K562 (cell line): ENCODE results near the gene ARMH4. TPM values are rescaled to one million over a fixed set of nuclear protein-coding genes. Genes with fewer than 3 reads are reported as not detected.

Source experiments
- ATAC-seq: fragments of 200-7000 bp; cut with Tn5 transposase; 3 replicates; pipeline ENCODE4 v1.9.1; 2020; ENCODE audit warnings: moderate library complexity
- BruUV-seq: library from RNA; stranded (reverse); fragments of 400-500 nt; replicated peaks from 2 replicates; lab custom pipeline; 2021; lab: Mats Ljungman, UMichigan
- CTCF ChIA-PET: fragments of 300-600 bp; formaldehyde crosslinking; extraction: SDS; loops from one replicate; lab custom pipeline; 2021; ENCODE audit warnings: low intra/inter-chr PET ratio; lab: Yijun Ruan, JAX
- POLR2A ChIA-PET: fragments of 300-600, 350-650 bp; sonication (Branson Sonifier 250); formaldehyde crosslinking; extraction: SDS; loops from one replicate; lab custom pipeline; 2021; ENCODE audit warnings: antibody characterized with exemption, inconsistent platforms; lab: Yijun Ruan, JAX
- DNase-seq, 4 experiments: peaks; one replicate each; pipeline versions ENCODE4 v3.0.0 to v3.0.0-alpha.2; 2011 to 2018; ENCODE audit warnings: low spot score in 3 of 4, mixed read lengths in 3 of 4; ENCODE audit errors: extremely low read depth in 1 of 4
- FAIRE-seq: peaks from 2 replicates; lab custom pipeline; 2011; peaks lifted over from hg19 to GRCh38; lab: Jason Lieb, UNC
- H2AFZ ChIP-seq: 2 replicates; pipeline ENCODE4 v1.6.0; 2011; ENCODE audit warnings: low read depth, low read length, control low read depth, inconsistent platforms
- H3K27ac ChIP-seq: fragments of 200-600 bp; 3 replicates; pipeline ENCODE4 v1.8.0; 2011; ENCODE audit warnings: low read depth, mild to moderate bottlenecking, control low read depth, inconsistent platforms, low read length, moderate library complexity, mixed read lengths; ENCODE audit errors: extremely low read depth
- H3K27me3 ChIP-seq, 2 experiments: fragments of 300-600 bp in 1 of 2; 2 replicates in 1 of 2; 3 replicates in 1 of 2; pipeline versions ENCODE4 v1.6.0 to v1.8.0; 2011; ENCODE audit warnings: inconsistent platforms in 2 of 2, low read length in 2 of 2, mild to moderate bottlenecking in 1 of 2, mixed read lengths in 1 of 2, moderate library complexity in 1 of 2; ENCODE audit not compliant: control insufficient read depth in 2 of 2, insufficient read depth in 2 of 2
- H3K36me3 ChIP-seq: fragments of 300-600 bp; 3 replicates; pipeline ENCODE4 v1.8.0; 2011; ENCODE audit warnings: mild to moderate bottlenecking, low read length, inconsistent platforms; ENCODE audit not compliant: control insufficient read depth, insufficient read depth
- H3K4me1 ChIP-seq, 2 experiments: fragments of 200-600 bp in 1 of 2; replicated peaks in 1 of 2; 2 replicates in 1 of 2; 3 replicates in 1 of 2; pipeline versions ENCODE4 v1.5.1 to v1.8.0; 2011; ENCODE audit warnings: inconsistent platforms in 2 of 2, low read length in 2 of 2, mild to moderate bottlenecking in 1 of 2, mixed read lengths in 1 of 2, moderate library complexity in 1 of 2; ENCODE audit not compliant: control insufficient read depth in 2 of 2, insufficient read depth in 2 of 2
- H3K4me2 ChIP-seq: 2 replicates; pipeline ENCODE4 v1.6.1; 2011; ENCODE audit warnings: low read length, control low read depth, inconsistent platforms, mixed read lengths; ENCODE audit not compliant: insufficient read depth
- H3K4me3 ChIP-seq: fragments of 200-600 bp; sonication (generic), shearing (Covaris generic); 2 replicates; pipeline ENCODE4 v1.5.1; 2016; ENCODE audit warnings: control low read depth, inconsistent platforms
- H3K79me2 ChIP-seq: fragments of 200-600 bp; 3 replicates; pipeline ENCODE4 v1.8.0; 2011; ENCODE audit warnings: low read length, inconsistent platforms; ENCODE audit not compliant: control insufficient read depth, insufficient read depth
- H3K9ac ChIP-seq, 2 experiments: 2 replicates each; pipeline versions ENCODE4 v1.6.0 to v1.6.1; 2011; ENCODE audit warnings: low read depth in 2 of 2, low read length in 2 of 2, control low read depth in 1 of 2, inconsistent platforms in 1 of 2, mild to moderate bottlenecking in 1 of 2, mixed read lengths in 1 of 2; ENCODE audit not compliant: insufficient read depth in 1 of 2
- H3K9me1 ChIP-seq: one replicate; pipeline ENCODE4 v1.6.0; 2011; ENCODE audit warnings: inconsistent platforms, mild to moderate bottlenecking, low read length, moderate library complexity; ENCODE audit not compliant: control insufficient read depth, insufficient read depth
- H3K9me3 ChIP-seq: replicated peaks from 2 replicates; pipeline ENCODE4 v1.5.1; 2011; ENCODE audit warnings: low read depth, low read length, inconsistent platforms; ENCODE audit not compliant: control insufficient read depth, insufficient read depth
- H4K20me1 ChIP-seq: replicated peaks from 2 replicates; pipeline ENCODE4 v1.6.1; 2011; ENCODE audit warnings: low read length, inconsistent platforms, mixed read lengths; ENCODE audit not compliant: control insufficient read depth, insufficient read depth
- C11orf30 ChIP-seq: fragments of 450-650 bp; IDR thresholded peaks from 2 replicates; pipeline ENCODE4 v1.6.1; 2016; ENCODE audit warnings: low read depth, mild to moderate bottlenecking
- MAFK ChIP-seq: IDR thresholded peaks from 2 replicates; pipeline ENCODE4 v1.6.1; 2011; ENCODE audit warnings: low read length, improper control_type of control experiment
- ZNF316 ChIP-seq: fragments of 450-650 bp; IDR thresholded peaks from 2 replicates; pipeline ENCODE4 v1.6.1; 2016
- in situ Hi-C: fragments of 300-500 bp; cut with MboI; formaldehyde crosslinking; loops from 4 replicates; pipeline ENCODE4 v1.15.0; 2018; ENCODE audit warnings: inconsistent platforms, mixed read lengths
- intact Hi-C: fragments of 100-400 bp; cut with micrococcal nuclease; formaldehyde crosslinking; loops from 2 replicates; pipeline ENCODE4 v1.14.2; 2022
- polyA plus RNA-seq, 8 experiments: library from polyadenylated mRNA; depleted of rRNA in 4 of 8; stranded (reverse) in 5 of 8; unstranded in 3 of 8; fragments of >200 nt; fragmentation: Nextera tagmentation in 2 of 8; fragmentation: Illumina TruSeq in 1 of 8; extraction: Ambion mirVana in 2 of 8; extraction: Trizol in 1 of 8; gene quantifications; 2 replicates each; pipeline versions ENCODE4 v1.2.1 to v1.2.3, GENCODE V29; 2011 to 2014; ENCODE audit warnings: inconsistent platforms in 1 of 8, missing spikeins in 1 of 8
- total RNA-seq, 7 experiments: library from RNA; depleted of rRNA in 6 of 7; stranded (reverse); fragments of >200 nt in 6 of 7; fragmentation: Illumina TruSeq in 2 of 7; extraction: Trizol in 2 of 7; gene quantifications; 2 replicates each; pipeline versions ENCODE4 v1.2.1 to v1.2.3, GENCODE V29; 2011 to 2021; ENCODE audit warnings: low replicate concordance in 1 of 7
- TF ChIP-seq, protein P1 (sequence below): fragments of 250-450 bp; sonication (Bioruptor Pico); IDR thresholded peaks from 2 replicates; pipeline ENCODE4 v1.4.0; 2020
- TF ChIP-seq, protein P2 (sequence below): sonication (generic); formaldehyde crosslinking; IDR thresholded peaks from 2 replicates; pipeline ENCODE4 v1.8.1; 2023; ENCODE audit warnings: missing genetic modification reagents, mild to moderate bottlenecking, borderline replicate concordance

ARMH4 gene
- total and polyA plus RNA-seq, 9 of the 15 experiments (the other 6 are each of a cell fraction or from before 2014, with no cell fraction given), result 0.06 to 0.98 (median 0.07) TPM; not detected in 2

DNA sequence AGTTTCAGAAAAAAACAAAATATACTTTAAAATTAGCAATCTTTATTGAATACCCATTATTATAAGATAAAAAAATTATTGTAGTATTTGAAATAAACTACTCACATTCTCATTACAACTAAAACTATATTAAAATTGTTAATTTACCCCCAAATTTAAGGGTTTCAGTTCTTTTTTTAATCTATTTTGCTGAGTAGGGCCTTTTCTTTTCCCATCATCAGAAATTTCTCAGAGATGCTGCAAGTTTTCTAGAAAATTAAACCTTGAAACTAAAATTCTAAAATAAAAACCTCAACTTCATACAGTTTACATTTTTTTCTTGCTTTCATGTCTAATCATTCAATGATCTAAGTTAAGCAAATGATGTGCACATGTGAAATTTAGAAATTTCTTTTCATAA lies 10.1 kb downstream of the ARMH4 start:
- intact Hi-C loops, result no loop called here
- Histone ChIP-seq H3K27me3 (no peaks in the 10 kb centered on the region), H3K4me1 (peaks cover 6 to 15% of the 10 kb centered on the region in 2 experiments), H3K36me3 (no peaks in the 10 kb centered on the region), H3K9me3 (no peaks in the 10 kb centered on the region), H3K79me2 (no peaks in the 10 kb centered on the region), H3K27ac (no peak overlapping the region), H3K4me3 (no peak overlapping the region), H3K9me1 (no peaks in the 10 kb centered on the region), H2AFZ (no peak overlapping the region), H4K20me1 (no peaks in the 10 kb centered on the region), H3K4me2 (no peak overlapping the region), H3K9ac (no peak overlapping the region)
- no TSS peak for BruUV-seq
- in situ Hi-C loops, result no loop called here
- no peak for FAIRE-seq
- CTCF ChIA-PET, result no interaction called here
- no peak for ATAC-seq
- TF ChIP-seq ZNF316, result peak; percentile 61
- TF ChIP-seq C11orf30, result 0 out of 2 replicates have a peak, but pooled peaks have one; percentile 33
- peak; percentile 28; the same call in 1 of the 2 replicates for TF ChIP-seq MAFK
- TF ChIP-seq, protein P1, sequence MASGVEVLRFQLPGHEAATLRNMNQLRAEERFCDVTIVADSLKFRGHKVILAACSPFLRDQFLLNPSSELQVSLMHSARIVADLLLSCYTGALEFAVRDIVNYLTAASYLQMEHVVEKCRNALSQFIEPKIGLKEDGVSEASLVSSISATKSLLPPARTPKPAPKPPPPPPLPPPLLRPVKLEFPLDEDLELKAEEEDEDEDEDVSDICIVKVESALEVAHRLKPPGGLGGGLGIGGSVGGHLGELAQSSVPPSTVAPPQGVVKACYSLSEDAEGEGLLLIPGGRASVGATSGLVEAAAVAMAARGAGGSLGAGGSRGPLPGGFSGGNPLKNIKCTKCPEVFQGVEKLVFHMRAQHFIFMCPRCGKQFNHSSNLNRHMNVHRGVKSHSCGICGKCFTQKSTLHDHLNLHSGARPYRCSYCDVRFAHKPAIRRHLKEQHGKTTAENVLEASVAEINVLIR (CRISPR knock-in tag), result no peak
- TF ChIP-seq, protein P2, sequence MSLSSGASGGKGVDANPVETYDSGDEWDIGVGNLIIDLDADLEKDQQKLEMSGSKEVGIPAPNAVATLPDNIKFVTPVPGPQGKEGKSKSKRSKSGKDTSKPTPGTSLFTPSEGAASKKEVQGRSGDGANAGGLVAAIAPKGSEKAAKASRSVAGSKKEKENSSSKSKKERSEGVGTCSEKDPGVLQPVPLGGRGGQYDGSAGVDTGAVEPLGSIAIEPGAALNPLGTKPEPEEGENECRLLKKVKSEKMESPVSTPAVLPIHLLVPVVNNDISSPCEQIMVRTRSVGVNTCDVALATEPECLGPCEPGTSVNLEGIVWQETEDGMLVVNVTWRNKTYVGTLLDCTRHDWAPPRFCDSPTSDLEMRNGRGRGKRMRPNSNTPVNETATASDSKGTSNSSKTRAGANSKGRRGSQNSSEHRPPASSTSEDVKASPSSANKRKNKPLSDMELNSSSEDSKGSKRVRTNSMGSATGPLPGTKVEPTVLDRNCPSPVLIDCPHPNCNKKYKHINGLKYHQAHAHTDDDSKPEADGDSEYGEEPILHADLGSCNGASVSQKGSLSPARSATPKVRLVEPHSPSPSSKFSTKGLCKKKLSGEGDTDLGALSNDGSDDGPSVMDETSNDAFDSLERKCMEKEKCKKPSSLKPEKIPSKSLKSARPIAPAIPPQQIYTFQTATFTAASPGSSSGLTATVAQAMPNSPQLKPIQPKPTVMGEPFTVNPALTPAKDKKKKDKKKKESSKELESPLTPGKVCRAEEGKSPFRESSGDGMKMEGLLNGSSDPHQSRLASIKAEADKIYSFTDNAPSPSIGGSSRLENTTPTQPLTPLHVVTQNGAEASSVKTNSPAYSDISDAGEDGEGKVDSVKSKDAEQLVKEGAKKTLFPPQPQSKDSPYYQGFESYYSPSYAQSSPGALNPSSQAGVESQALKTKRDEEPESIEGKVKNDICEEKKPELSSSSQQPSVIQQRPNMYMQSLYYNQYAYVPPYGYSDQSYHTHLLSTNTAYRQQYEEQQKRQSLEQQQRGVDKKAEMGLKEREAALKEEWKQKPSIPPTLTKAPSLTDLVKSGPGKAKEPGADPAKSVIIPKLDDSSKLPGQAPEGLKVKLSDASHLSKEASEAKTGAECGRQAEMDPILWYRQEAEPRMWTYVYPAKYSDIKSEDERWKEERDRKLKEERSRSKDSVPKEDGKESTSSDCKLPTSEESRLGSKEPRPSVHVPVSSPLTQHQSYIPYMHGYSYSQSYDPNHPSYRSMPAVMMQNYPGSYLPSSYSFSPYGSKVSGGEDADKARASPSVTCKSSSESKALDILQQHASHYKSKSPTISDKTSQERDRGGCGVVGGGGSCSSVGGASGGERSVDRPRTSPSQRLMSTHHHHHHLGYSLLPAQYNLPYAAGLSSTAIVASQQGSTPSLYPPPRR, result no peak
- POLR2A ChIA-PET, result no interaction called here
- no peak for DNase-seq
